CD4-positive, alpha-beta T cell (primary cell): ENCODE measurements around the gene TBX4. TPM values are rescaled to one million over a fixed set of nuclear protein-coding genes. Genes with fewer than 3 reads are reported as not detected.

ENCODE experiments used
- ATAC-seq: fragments of 200-7000 bp; cut with Tn5 transposase; one replicate; pipeline ENCODE4 v1.10.0; 2022; ENCODE audit warnings: mild to moderate bottlenecking; ENCODE audit not compliant: poor library complexity
- CTCF ChIA-PET: fragments of 350-600 bp; sonication (Branson Sonifier 250); formaldehyde crosslinking; loops from one replicate; lab custom pipeline; 2021; ENCODE audit warnings: antibody characterized with exemption, inconsistent platforms; lab: Charles Lee
- POLR2A ChIA-PET: fragments of 350-600 bp; sonication (Branson Sonifier 250); formaldehyde crosslinking; loops from one replicate; lab custom pipeline; 2021; ENCODE audit warnings: antibody characterized with exemption, inconsistent platforms; lab: Charles Lee
- DNase-seq, 14 experiments: peaks; one replicate each; pipeline ENCODE4 v3.0.0-alpha.2; 2013 to 2020; ENCODE audit warnings: mixed read lengths in 2 of 14
- H3K27ac ChIP-seq, 2 donors: one replicate each; pipeline versions ENCODE4 v1.5.1 to v1.7.0; 2013; ENCODE audit warnings: low read length in 2 of 2, low read depth in 1 of 2, mild to moderate bottlenecking in 1 of 2
- H3K27me3 ChIP-seq, 2 experiments: 1 replicate in 1 of 2; 2 replicates in 1 of 2; pipeline versions ENCODE4 v1.6.1 to v1.7.0; 2013; ENCODE audit warnings: low read length in 2 of 2, control low read depth in 1 of 2, mild to moderate bottlenecking in 1 of 2, moderate library complexity in 1 of 2; ENCODE audit not compliant: insufficient read depth in 2 of 2, control insufficient read depth in 1 of 2
- H3K36me3 ChIP-seq: one replicate; pipeline ENCODE4 v1.6.1; 2013; ENCODE audit warnings: low read length, control low read depth; ENCODE audit not compliant: insufficient read depth
- H3K4me1 ChIP-seq: one replicate; pipeline ENCODE4 v1.6.1; 2013; ENCODE audit warnings: low read length, control low read depth; ENCODE audit not compliant: insufficient read depth
- H3K4me3 ChIP-seq: one replicate; pipeline ENCODE4 v1.5.1; 2013; ENCODE audit warnings: mild to moderate bottlenecking, low read length, moderate library complexity
- H3K9me3 ChIP-seq, 2 experiments: 1 replicate in 1 of 2; 2 replicates in 1 of 2; pipeline versions ENCODE4 v1.6.1 to v1.7.0; 2013; ENCODE audit warnings: low read length in 2 of 2, mild to moderate bottlenecking in 2 of 2, control low read depth in 1 of 2, moderate library complexity in 1 of 2; ENCODE audit not compliant: control insufficient read depth in 1 of 2, insufficient read depth in 1 of 2
- H3K27ac Mint-ChIP-seq: one replicate; pipeline ENCODE4 v1.8.0; 2020; ENCODE audit warnings: mixed read lengths
- H3K27me3 Mint-ChIP-seq: one replicate; pipeline ENCODE4 v1.8.0; 2021; ENCODE audit warnings: mixed read lengths
- H3K36me3 Mint-ChIP-seq: one replicate; pipeline ENCODE4 v1.8.0; 2021; ENCODE audit warnings: low read depth, mixed read lengths
- H3K4me1 Mint-ChIP-seq: one replicate; pipeline ENCODE4 v1.8.0; 2021; ENCODE audit warnings: low read depth, mixed read lengths
- H3K4me3 Mint-ChIP-seq: one replicate; pipeline ENCODE4 v1.8.0; 2020; ENCODE audit warnings: mild to moderate bottlenecking, mixed read lengths
- H3K9me3 Mint-ChIP-seq: one replicate; pipeline ENCODE4 v1.8.0; 2020; ENCODE audit warnings: mixed read lengths
- CTCF ChIP-seq: fragments of 200-600 bp; IDR thresholded peaks from one replicate; pipeline ENCODE4 v1.8.0; 2022; ENCODE audit warnings: antibody characterized with exemption, mild to moderate bottlenecking
- intact Hi-C, 2 experiments: fragments of 100-400 bp; cut with DNase I in 1 of 2; cut with micrococcal nuclease in 1 of 2; formaldehyde crosslinking; loops; one replicate each; pipeline versions ENCODE4 v1.15.1 to v1.9.0; 2023 to 2025; cut with DNase I, micrococcal nuclease
- total RNA-seq, 174 experiments: library from RNA in 2 of 174; stranded (reverse) in 2 of 174; gene quantifications; one replicate each; pipeline ENCODE4 v1.2.3 and lab custom pipeline; 2021 to 2026

TBX4 gene
- total RNA-seq, 2 experiments from 2014 or later, result not detected

- no peaks in the 10 kb centered on the region for H3K4me1 ChIP-seq
- no peaks in the 10 kb centered on the region for H3K36me3 ChIP-seq
- DNase-seq (no peak), ATAC-seq (no peak)
- H3K9me3 ChIP-seq, result no peaks in the 10 kb centered on the region
- Mint-ChIP-seq H3K4me1 (no peaks in the 10 kb centered on the region), H3K4me3 (no peak overlapping the region), H3K27me3 (peaks cover 25% of the 10 kb centered on the region), H3K27ac (no peak overlapping the region), H3K36me3 (no peaks in the 10 kb centered on the region), H3K9me3 (no peaks in the 10 kb centered on the region)
- no peak overlapping the region for H3K4me3 ChIP-seq
- TF ChIP-seq CTCF, result no peak
- H3K27me3 ChIP-seq, result peaks cover 0 to 7% of the 10 kb centered on the region in 2 experiments
- H3K27ac ChIP-seq, result no peak overlapping the region
- intact Hi-C loops, result no loop called here
- ChIA-PET POLR2A (no interaction called here), CTCF (no interaction called here)
Measured at GRCh38 chr17:61517843-61518606, 65.8 kb downstream of the TBX4 start.

- no peak for ATAC-seq
- Mint-ChIP-seq H3K4me1 (no peaks in the 10 kb centered on the region), H3K27me3 (peaks cover 33% of the 10 kb centered on the region), H3K4me3 (no peak overlapping the region), H3K9me3 (no peaks in the 10 kb centered on the region), H3K36me3 (no peaks in the 10 kb centered on the region), H3K27ac (no peak overlapping the region)
- H3K27me3 ChIP-seq, result peaks cover 0 to 14% of the 10 kb centered on the region in 2 experiments
- CTCF ChIA-PET, result no interaction called here
- no peak overlapping the region for H3K27ac ChIP-seq
- POLR2A ChIA-PET, result no interaction called here
- DNase-seq, result no peak
- no peaks in the 10 kb centered on the region for H3K4me1 ChIP-seq
- no peaks in the 10 kb centered on the region for H3K36me3 ChIP-seq
- no peak overlapping the region for H3K4me3 ChIP-seq
- no peak for TF ChIP-seq CTCF
- intact Hi-C loops, result no loop called here
- no peaks in the 10 kb centered on the region for H3K9me3 ChIP-seq
Measured at GRCh38 chr17:61519139-61519538, 66.9 kb downstream of the TBX4 start.

DNA sequence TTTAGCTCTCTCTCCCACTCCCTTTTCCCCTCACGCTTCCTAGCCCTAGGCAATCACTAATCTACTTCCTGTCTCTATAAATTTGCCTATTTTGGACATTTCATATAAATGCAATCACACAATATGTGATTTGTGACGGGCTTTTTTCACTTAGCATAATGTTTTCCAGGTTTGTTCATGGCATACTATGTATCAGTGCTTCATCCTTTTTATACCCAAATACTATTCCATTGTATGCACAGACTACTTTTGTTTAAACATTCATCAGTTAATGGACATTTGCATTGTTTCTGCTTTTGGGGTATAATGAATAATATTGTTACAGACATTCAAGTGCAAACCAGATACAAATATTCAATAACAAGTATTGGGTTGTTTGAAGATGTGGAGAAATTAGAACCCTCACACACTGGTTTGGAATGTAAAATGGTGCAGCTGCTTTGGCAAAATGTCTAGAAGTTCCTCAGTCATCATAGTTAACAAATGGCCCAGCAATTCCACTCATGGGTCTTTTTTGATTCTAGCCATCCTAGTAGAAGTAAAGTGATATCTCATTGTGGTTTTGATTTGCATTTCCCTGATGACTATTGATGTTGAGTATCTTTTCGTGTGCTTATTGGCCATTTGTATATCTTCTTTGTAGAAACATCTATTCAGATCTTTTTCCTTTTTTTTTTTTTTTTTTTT is 67.7 kb downstream of the TBX4 start:
- no peaks in the 10 kb centered on the region for H3K4me1 Mint-ChIP-seq
- H3K27ac Mint-ChIP-seq, result no peak overlapping the region
- ChIA-PET POLR2A (no interaction called here), CTCF (no interaction called here)
- H3K27me3 Mint-ChIP-seq, result peaks cover 34% of the 10 kb centered on the region
- ATAC-seq (no peak), DNase-seq (no peak)
- TF ChIP-seq CTCF, result no peak
- Histone ChIP-seq H3K27me3 (peaks cover 0 to 19% of the 10 kb centered on the region in 2 experiments), H3K4me3 (no peak overlapping the region), H3K36me3 (no peaks in the 10 kb centered on the region), H3K4me1 (no peaks in the 10 kb centered on the region), H3K27ac (no peak overlapping the region), H3K9me3 (no peaks in the 10 kb centered on the region)
- no peaks in the 10 kb centered on the region for H3K9me3 Mint-ChIP-seq
- H3K4me3 Mint-ChIP-seq, result no peak overlapping the region
- intact Hi-C loops, result no loop called here
- no peaks in the 10 kb centered on the region for H3K36me3 Mint-ChIP-seq
